HG03558 (cell line): Measurements from ENCODE around the gene FBXO45.
"Not testable (repeated sequence)": the region's sequence is repeated elsewhere in the genome, so short reads cannot be mapped to it uniquely, and the experiment has no call there.

ENCODE experiments used
- ATAC-seq: cut with Tn5 transposase; IDR thresholded peaks from one replicate; pipeline ENCODE4 v1.9.1; 2021; ENCODE audit warnings: moderate number of reproducible peaks; ENCODE audit not compliant: unreplicated experiment; ENCODE audit errors: extremely low read depth

Gene FBXO45

GRCh38 chr3:196568246-196569002 is at the start of gene FBXO45, which contains the start of gene WDR53:
Gene FBXO45 (plus strand): TSS chr3:196568660. CDS start chr3:196568985, 325 bp downstream.
Gene WDR53 (minus strand): TSS chr3:196568554. CDS start chr3:196561475, 7,079 bp downstream.
- peak; percentile 84 for ATAC-seq

- ATAC-seq, result no peak
Observed at GRCh38 chr3:196518966-196519717, 49.3 kb upstream of the FBXO45 start.

- no peak for ATAC-seq
Observed at GRCh38 chr3:196519718-196520082, 48.8 kb upstream of the FBXO45 start.

- not testable (repeated sequence) for ATAC-seq
Observed at GRCh38 chr3:196521291-196521690, 47.2 kb upstream of the FBXO45 start.

GRCh38 chr3:196523841-196524240 is 44.6 kb upstream of the FBXO45 start:
- no peak for ATAC-seq

- no peak for ATAC-seq
Observed at GRCh38 chr3:196524527-196524926, 43.9 kb upstream of the FBXO45 start.

GRCh38 chr3:196525141-196525540 is 43.3 kb upstream of the FBXO45 start:
- ATAC-seq, result no peak

- no peak for ATAC-seq
Observed at GRCh38 chr3:196528639-196529233, 39.7 kb upstream of the FBXO45 start.

- ATAC-seq, result no peak
Observed at GRCh38 chr3:196531418-196531817, 37.0 kb upstream of the FBXO45 start.

- ATAC-seq, result no peak
Observed at GRCh38 chr3:196533260-196533681, 35.2 kb upstream of the FBXO45 start.

GRCh38 chr3:196537319-196537984 is 31.0 kb upstream of the FBXO45 start:
- no peak for ATAC-seq

GRCh38 chr3:196541684-196542445 is 26.6 kb upstream of the FBXO45 start:
- ATAC-seq, result no peak

GRCh38 chr3:196544491-196544992 is 23.9 kb upstream of the FBXO45 start:
- ATAC-seq, result no peak

- no peak for ATAC-seq
Observed at GRCh38 chr3:196546537-196546936, 21.9 kb upstream of the FBXO45 start.

GRCh38 chr3:196547067-196547466 is 21.4 kb upstream of the FBXO45 start:
- no peak for ATAC-seq

- ATAC-seq, result not testable (repeated sequence)
Observed at GRCh38 chr3:196549312-196549711, 19.1 kb upstream of the FBXO45 start.

- ATAC-seq, result not testable (repeated sequence)
Observed at GRCh38 chr3:196550172-196550571, 18.3 kb upstream of the FBXO45 start.

GRCh38 chr3:196552253-196552652 is 16.2 kb upstream of the FBXO45 start:
- ATAC-seq, result no peak

- ATAC-seq, result no peak
Observed at GRCh38 chr3:196553551-196553950, 14.9 kb upstream of the FBXO45 start.

GRCh38 chr3:196554205-196554604 is 14.3 kb upstream of the FBXO45 start:
- no peak for ATAC-seq
